ENCODE measurements around the gene AGA.
A peak's percentile ranks its signal among the peaks of the same experiment; 100 is the strongest.

The AGA gene

GRCh38 chr4:177441803-177442622, at the start of gene AGA:
Gene AGA, minus strand, starts transcription at chr4:177442437. Its CDS starts 62 bp downstream, at chr4:177442375.
- peak; percentile 93 for DNase-seq (ENCODE audit: low spot score)

- DNase-seq (ENCODE audit: low spot score), result no peak
Measured at GRCh38 chr4:177492022-177492421, 49.8 kb upstream of the AGA start.

GRCh38 chr4:177490769-177491168, 48.5 kb upstream of the AGA start:
- DNase-seq (ENCODE audit: low spot score), result no peak

GRCh38 chr4:177489471-177490246, 47.4 kb upstream of the AGA start:
- DNase-seq (ENCODE audit: low spot score), result no peak

GRCh38 chr4:177487977-177488376, 45.7 kb upstream of the AGA start:
- DNase-seq (ENCODE audit: low spot score), result no peak

GRCh38 chr4:177485528-177485927, 43.3 kb upstream of the AGA start:
- no peak for DNase-seq (ENCODE audit: low spot score)

GRCh38 chr4:177484613-177485021, 42.4 kb upstream of the AGA start:
- no peak for DNase-seq (ENCODE audit: low spot score)

- DNase-seq (ENCODE audit: low spot score), result no peak
Measured at GRCh38 chr4:177483760-177484159, 41.5 kb upstream of the AGA start.

- DNase-seq (ENCODE audit: low spot score), result no peak
Measured at GRCh38 chr4:177483271-177483670, 41.0 kb upstream of the AGA start.

GRCh38 chr4:177482367-177482766, 40.1 kb upstream of the AGA start:
- no peak for DNase-seq (ENCODE audit: low spot score)

GRCh38 chr4:177480795-177481194, 38.6 kb upstream of the AGA start:
- DNase-seq (ENCODE audit: low spot score), result no peak

GRCh38 chr4:177479063-177479462, 36.8 kb upstream of the AGA start:
- DNase-seq (ENCODE audit: low spot score), result no peak

GRCh38 chr4:177478496-177478895, 36.3 kb upstream of the AGA start:
- DNase-seq (ENCODE audit: low spot score), result peak; percentile 47

- DNase-seq (ENCODE audit: low spot score), result no peak
Measured at GRCh38 chr4:177473991-177474390, 31.8 kb upstream of the AGA start.

- DNase-seq (ENCODE audit: low spot score), result no peak
Measured at GRCh38 chr4:177464026-177464425, 21.8 kb upstream of the AGA start.

GRCh38 chr4:177461606-177462005, 19.4 kb upstream of the AGA start:
- DNase-seq (ENCODE audit: low spot score), result no peak

GRCh38 chr4:177460460-177460859, 18.2 kb upstream of the AGA start:
- no peak for DNase-seq (ENCODE audit: low spot score)

- DNase-seq (ENCODE audit: low spot score), result no peak
Measured at GRCh38 chr4:177455561-177455970, 13.3 kb upstream of the AGA start.

GRCh38 chr4:177453116-177453515, 10.9 kb upstream of the AGA start:
- no peak for DNase-seq (ENCODE audit: low spot score)

- no peak for DNase-seq (ENCODE audit: low spot score)
Measured at GRCh38 chr4:177451108-177451500, 8.9 kb upstream of the AGA start.

GRCh38 chr4:177450426-177451107, 8.3 kb upstream of the AGA start:
- no peak for DNase-seq (ENCODE audit: low spot score)

GRCh38 chr4:177448850-177449249, 6.6 kb upstream of the AGA start:
- no peak for DNase-seq (ENCODE audit: low spot score)

Measured in pons (tissue), 1 donor.